22Rv1 (cell line): ENCODE results near the gene SLC8A1.

Experiments
- H3K27ac ChIP-seq: fragments of 450-650 bp; 2 replicates; pipeline ENCODE4 v1.5.1; 2017
- CTCF ChIP-seq: fragments of 450-650 bp; IDR thresholded peaks from 2 replicates; pipeline ENCODE4 v1.5.1; 2017; ENCODE audit warnings: mild to moderate bottlenecking
- ZFX ChIP-seq: fragments of 450-650 bp; IDR thresholded peaks from 2 replicates; pipeline ENCODE4 v1.6.1; 2017; ENCODE audit warnings: antibody characterized with exemption, borderline replicate concordance

The SLC8A1 gene

GRCh38 chr2:40204268-40204667 lies 247.6 kb downstream of the SLC8A1 start:
- TF ChIP-seq ZFX (no peak), CTCF (no peak)
- no peak overlapping the region for H3K27ac ChIP-seq

GRCh38 chr2:40202798-40203400 lies 249.0 kb downstream of the SLC8A1 start:
- H3K27ac ChIP-seq = no peak overlapping the region
- TF ChIP-seq ZFX (no peak), CTCF (no peak)

- no peak overlapping the region for H3K27ac ChIP-seq
- TF ChIP-seq ZFX (no peak), CTCF (no peak)
These were observed 250.5 kb downstream of the SLC8A1 start for GRCh38 chr2:40201425-40201824.

- no peak overlapping the region for H3K27ac ChIP-seq
- TF ChIP-seq ZFX (no peak), CTCF (no peak)
These were observed 251.4 kb downstream of the SLC8A1 start for GRCh38 chr2:40200366-40200915.

DNA sequence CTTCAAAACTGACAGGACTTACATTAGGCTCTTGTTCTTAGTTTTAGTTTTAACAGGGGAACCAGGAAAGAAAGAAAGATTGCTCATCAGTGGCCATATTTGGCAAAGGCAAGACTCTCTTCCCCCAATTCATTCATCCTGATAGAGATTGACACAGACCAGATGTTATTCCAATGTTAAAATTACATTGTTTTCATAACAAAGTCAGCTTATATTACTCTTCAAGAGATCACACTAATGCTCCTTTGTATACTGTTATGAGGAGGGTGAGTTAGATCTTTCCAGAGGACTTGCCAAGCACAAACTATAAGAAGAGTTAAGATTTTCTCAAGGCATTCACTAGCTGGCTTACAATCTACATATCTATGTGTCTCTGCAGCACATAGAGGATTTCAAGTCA lies 252.1 kb downstream of the SLC8A1 start:
- no peak for TF ChIP-seq ZFX
- no peak for TF ChIP-seq CTCF

DNA sequence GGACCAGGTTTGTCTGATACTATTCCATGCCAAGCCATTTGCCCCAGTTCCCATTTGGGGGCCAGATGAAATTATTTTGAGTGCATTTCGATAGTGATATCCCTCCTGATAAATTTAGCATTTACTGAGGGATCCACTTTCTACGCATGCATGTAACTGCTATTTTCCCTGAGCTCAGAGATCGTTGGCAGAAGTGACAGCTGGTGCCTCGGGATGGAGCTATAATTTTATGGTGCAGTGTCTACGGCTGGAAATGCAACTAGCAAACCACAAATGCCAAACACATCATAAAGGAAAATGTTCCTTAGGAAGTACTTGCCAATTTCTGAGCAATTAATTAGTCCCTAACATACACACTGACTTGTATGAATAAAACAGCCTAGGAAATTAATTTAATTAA lies 254.8 kb downstream of the SLC8A1 start:
- no peak overlapping the region for H3K27ac ChIP-seq
- no peak for TF ChIP-seq CTCF
- TF ChIP-seq ZFX = no peak

More for the DNA sequence above, 252.1 kb downstream of the SLC8A1 start:
- H3K27ac ChIP-seq = no peak overlapping the region

GRCh38 chr2:40193670-40194026 lies 258.2 kb downstream of the SLC8A1 start:
- H3K27ac ChIP-seq = no peak overlapping the region
- TF ChIP-seq CTCF (no peak), ZFX (no peak)
